NT2/D1 (cell line): ENCODE results near the gene IL1R2.
"Not testable (repeated sequence)": the region's sequence is repeated elsewhere in the genome, so short reads cannot be mapped to it uniquely, and the experiment has no call there.

Source experiments
- SUZ12 ChIP-seq: IDR thresholded peaks from 2 replicates; pipeline ENCODE4 v1.6.1; 2011; ENCODE audit not compliant: insufficient read length, insufficient read depth; ENCODE audit errors: extremely low read depth
- YY1 ChIP-seq: IDR thresholded peaks from 2 replicates; pipeline ENCODE4 v1.6.1; 2011; ENCODE audit not compliant: insufficient read length, insufficient read depth

DNA sequence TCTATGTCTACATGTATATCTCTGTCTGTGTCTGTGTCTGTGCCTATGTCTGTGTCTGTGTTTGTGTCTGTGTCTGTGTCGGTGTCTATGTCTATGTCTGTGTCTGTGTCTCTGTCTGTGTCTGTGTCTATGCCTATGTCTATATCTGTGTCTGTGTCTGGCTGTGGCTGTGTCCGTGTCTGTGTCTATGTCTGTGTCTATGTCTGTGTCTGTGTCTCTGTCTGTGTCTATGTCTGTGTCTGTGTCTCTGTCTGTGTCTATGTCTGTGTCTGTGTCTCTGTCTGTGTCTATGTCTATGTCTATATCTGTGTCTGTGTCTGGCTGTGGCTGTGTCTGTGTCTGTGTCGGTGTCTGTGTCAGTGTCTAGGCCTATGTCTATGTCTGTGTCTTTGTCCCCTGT is 11.1 kb downstream of the IL1R2 start:
- TF ChIP-seq SUZ12, YY1: not testable (repeated sequence)
